Panc1 (cell line): ENCODE measurements around the gene HS6ST3.

Experiments used
- CTCF ChIP-seq: fragments of 450-650 bp; IDR thresholded peaks from 2 replicates; pipeline ENCODE4 v1.5.1; 2017; ENCODE audit warnings: mild to moderate bottlenecking
- TF ChIP-seq, protein P1 (sequence below), 2 experiments: IDR thresholded peaks; 2 replicates each; pipeline ENCODE4 v1.6.1; 2011 to 2012; ENCODE audit warnings: low read depth in 2 of 2, control low read depth in 1 of 2, low read length in 1 of 2, mild to moderate bottlenecking in 1 of 2, moderate library complexity in 1 of 2; ENCODE audit not compliant: insufficient read depth in 1 of 2

DNA sequence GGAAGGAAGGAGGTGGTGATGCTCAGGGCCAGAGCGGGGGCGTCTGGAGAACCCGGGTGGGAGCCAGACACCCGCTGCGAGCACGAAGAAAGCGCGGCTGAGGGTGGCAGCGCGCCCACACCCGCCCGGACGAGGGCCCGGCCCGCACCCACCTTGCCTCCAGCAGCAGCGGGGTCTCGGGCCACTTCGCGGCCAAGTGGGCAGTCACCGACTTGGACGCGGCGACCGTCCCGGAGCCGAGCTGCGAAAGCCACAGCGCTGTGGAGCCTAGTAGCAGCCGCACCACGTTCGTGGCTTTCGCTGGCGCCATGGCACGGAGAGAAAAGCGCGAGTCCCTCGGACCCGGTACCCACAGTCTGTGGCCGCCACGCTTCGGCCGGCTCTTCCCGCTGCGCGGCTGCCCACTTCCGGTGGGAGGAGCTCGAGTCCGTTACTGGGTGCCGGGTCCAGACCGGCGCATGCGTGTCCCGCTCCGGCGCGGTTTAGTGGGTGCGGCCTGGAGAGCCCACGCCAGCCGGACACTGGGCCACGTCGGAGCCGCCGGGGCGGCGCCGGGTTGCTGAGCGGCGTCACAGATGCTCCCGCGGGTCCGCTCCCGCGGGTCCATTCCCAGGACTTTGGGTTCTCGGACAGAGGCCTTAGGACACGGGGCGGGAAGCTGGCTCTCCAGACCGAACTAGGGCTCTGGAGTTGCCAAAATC is 36.8 kb upstream of the HS6ST3 start, which contains the start of gene UGGT2:
- TF ChIP-seq CTCF: no peak
- TF ChIP-seq, protein P1, sequence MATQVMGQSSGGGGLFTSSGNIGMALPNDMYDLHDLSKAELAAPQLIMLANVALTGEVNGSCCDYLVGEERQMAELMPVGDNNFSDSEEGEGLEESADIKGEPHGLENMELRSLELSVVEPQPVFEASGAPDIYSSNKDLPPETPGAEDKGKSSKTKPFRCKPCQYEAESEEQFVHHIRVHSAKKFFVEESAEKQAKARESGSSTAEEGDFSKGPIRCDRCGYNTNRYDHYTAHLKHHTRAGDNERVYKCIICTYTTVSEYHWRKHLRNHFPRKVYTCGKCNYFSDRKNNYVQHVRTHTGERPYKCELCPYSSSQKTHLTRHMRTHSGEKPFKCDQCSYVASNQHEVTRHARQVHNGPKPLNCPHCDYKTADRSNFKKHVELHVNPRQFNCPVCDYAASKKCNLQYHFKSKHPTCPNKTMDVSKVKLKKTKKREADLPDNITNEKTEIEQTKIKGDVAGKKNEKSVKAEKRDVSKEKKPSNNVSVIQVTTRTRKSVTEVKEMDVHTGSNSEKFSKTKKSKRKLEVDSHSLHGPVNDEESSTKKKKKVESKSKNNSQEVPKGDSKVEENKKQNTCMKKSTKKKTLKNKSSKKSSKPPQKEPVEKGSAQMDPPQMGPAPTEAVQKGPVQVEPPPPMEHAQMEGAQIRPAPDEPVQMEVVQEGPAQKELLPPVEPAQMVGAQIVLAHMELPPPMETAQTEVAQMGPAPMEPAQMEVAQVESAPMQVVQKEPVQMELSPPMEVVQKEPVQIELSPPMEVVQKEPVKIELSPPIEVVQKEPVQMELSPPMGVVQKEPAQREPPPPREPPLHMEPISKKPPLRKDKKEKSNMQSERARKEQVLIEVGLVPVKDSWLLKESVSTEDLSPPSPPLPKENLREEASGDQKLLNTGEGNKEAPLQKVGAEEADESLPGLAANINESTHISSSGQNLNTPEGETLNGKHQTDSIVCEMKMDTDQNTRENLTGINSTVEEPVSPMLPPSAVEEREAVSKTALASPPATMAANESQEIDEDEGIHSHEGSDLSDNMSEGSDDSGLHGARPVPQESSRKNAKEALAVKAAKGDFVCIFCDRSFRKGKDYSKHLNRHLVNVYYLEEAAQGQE (IDR thresholded peaks at IDR 0.05; ENCODE audit: insufficient read depth in 1 of 2, low read depth in 2 of 2, low read length in 1 of 2): peak in 1 of 2 experiments; percentile 23; a peak in 1 of 4 replicates
